CD4-positive, alpha-beta T cell (primary cell): ENCODE data around the gene FIG4. TPM values are rescaled to one million over a fixed set of nuclear protein-coding genes. Genes with fewer than 3 reads are reported as not detected.
"Not testable (repeated sequence)": the region's sequence is repeated elsewhere in the genome, so short reads cannot be mapped to it uniquely, and the experiment has no call there.

ENCODE experiments used
- ATAC-seq: fragments of 200-7000 bp; cut with Tn5 transposase; one replicate; pipeline ENCODE4 v1.10.0; 2022; ENCODE audit warnings: mild to moderate bottlenecking; ENCODE audit not compliant: poor library complexity
- CTCF ChIA-PET: fragments of 350-600 bp; sonication (Branson Sonifier 250); formaldehyde crosslinking; loops from one replicate; lab custom pipeline; 2021; ENCODE audit warnings: antibody characterized with exemption, inconsistent platforms; lab: Charles Lee
- POLR2A ChIA-PET: fragments of 350-600 bp; sonication (Branson Sonifier 250); formaldehyde crosslinking; loops from one replicate; lab custom pipeline; 2021; ENCODE audit warnings: antibody characterized with exemption, inconsistent platforms; lab: Charles Lee
- DNase-seq, 14 experiments: peaks; one replicate each; pipeline ENCODE4 v3.0.0-alpha.2; 2013 to 2020; ENCODE audit warnings: mixed read lengths in 2 of 14
- H3K27ac ChIP-seq, 2 donors: one replicate each; pipeline versions ENCODE4 v1.5.1 to v1.7.0; 2013; ENCODE audit warnings: low read length in 2 of 2, low read depth in 1 of 2, mild to moderate bottlenecking in 1 of 2
- H3K27me3 ChIP-seq, 2 experiments: 1 replicate in 1 of 2; 2 replicates in 1 of 2; pipeline versions ENCODE4 v1.6.1 to v1.7.0; 2013; ENCODE audit warnings: low read length in 2 of 2, control low read depth in 1 of 2, mild to moderate bottlenecking in 1 of 2, moderate library complexity in 1 of 2; ENCODE audit not compliant: insufficient read depth in 2 of 2, control insufficient read depth in 1 of 2
- H3K36me3 ChIP-seq: one replicate; pipeline ENCODE4 v1.6.1; 2013; ENCODE audit warnings: low read length, control low read depth; ENCODE audit not compliant: insufficient read depth
- H3K4me1 ChIP-seq: one replicate; pipeline ENCODE4 v1.6.1; 2013; ENCODE audit warnings: low read length, control low read depth; ENCODE audit not compliant: insufficient read depth
- H3K4me3 ChIP-seq: one replicate; pipeline ENCODE4 v1.5.1; 2013; ENCODE audit warnings: mild to moderate bottlenecking, low read length, moderate library complexity
- H3K9me3 ChIP-seq, 2 experiments: 1 replicate in 1 of 2; 2 replicates in 1 of 2; pipeline versions ENCODE4 v1.6.1 to v1.7.0; 2013; ENCODE audit warnings: low read length in 2 of 2, mild to moderate bottlenecking in 2 of 2, control low read depth in 1 of 2, moderate library complexity in 1 of 2; ENCODE audit not compliant: control insufficient read depth in 1 of 2, insufficient read depth in 1 of 2
- H3K27ac Mint-ChIP-seq: one replicate; pipeline ENCODE4 v1.8.0; 2020; ENCODE audit warnings: mixed read lengths
- H3K27me3 Mint-ChIP-seq: one replicate; pipeline ENCODE4 v1.8.0; 2021; ENCODE audit warnings: mixed read lengths
- H3K36me3 Mint-ChIP-seq: one replicate; pipeline ENCODE4 v1.8.0; 2021; ENCODE audit warnings: low read depth, mixed read lengths
- H3K4me1 Mint-ChIP-seq: one replicate; pipeline ENCODE4 v1.8.0; 2021; ENCODE audit warnings: low read depth, mixed read lengths
- H3K4me3 Mint-ChIP-seq: one replicate; pipeline ENCODE4 v1.8.0; 2020; ENCODE audit warnings: mild to moderate bottlenecking, mixed read lengths
- H3K9me3 Mint-ChIP-seq: one replicate; pipeline ENCODE4 v1.8.0; 2020; ENCODE audit warnings: mixed read lengths
- intact Hi-C, 2 experiments: fragments of 100-400 bp; cut with DNase I in 1 of 2; cut with micrococcal nuclease in 1 of 2; formaldehyde crosslinking; loops; one replicate each; pipeline versions ENCODE4 v1.15.1 to v1.9.0; 2023 to 2025; cut with DNase I, micrococcal nuclease
- total RNA-seq, 174 experiments: library from RNA in 2 of 174; stranded (reverse) in 2 of 174; gene quantifications; one replicate each; pipeline ENCODE4 v1.2.3 and lab custom pipeline; 2021 to 2026
- TF ChIP-seq, protein P1 (sequence below): fragments of 200-600 bp; IDR thresholded peaks from one replicate; pipeline ENCODE4 v1.8.0; 2022; ENCODE audit warnings: antibody characterized with exemption, mild to moderate bottlenecking

Gene FIG4
- total RNA-seq, 2 experiments from 2014 or later, result 3.3 to 4.0 TPM

DNA sequence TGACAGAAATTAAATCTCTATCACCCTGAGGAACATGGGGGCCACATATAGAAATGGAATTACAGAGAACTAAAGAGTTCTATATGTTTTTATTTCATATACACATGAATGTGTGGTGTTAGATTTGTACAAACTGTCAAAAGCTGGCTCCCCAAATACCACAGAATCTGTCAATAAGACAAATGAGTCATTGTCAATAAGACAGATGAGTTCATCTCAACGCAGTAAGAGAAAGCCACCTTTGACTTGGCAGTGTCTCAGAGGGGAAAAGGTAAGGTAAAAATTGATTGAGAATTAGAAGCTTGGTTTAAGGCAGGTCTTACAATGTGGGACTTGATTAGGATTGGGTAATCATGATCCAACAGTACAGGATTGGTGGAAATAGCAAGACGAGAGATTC, 162.9 kb downstream of the FIG4 start:
- H3K4me3 ChIP-seq, result no peak overlapping the region
- CTCF ChIA-PET, result no interaction called here
- intact Hi-C loops, result no loop called here
- no peaks in the 10 kb centered on the region for H3K27me3 Mint-ChIP-seq
- no peaks in the 10 kb centered on the region for H3K27me3 ChIP-seq
- H3K4me1 ChIP-seq, result no peaks in the 10 kb centered on the region
- H3K27ac ChIP-seq, result no peak overlapping the region
- H3K9me3 ChIP-seq, result no peaks in the 10 kb centered on the region
- no peak overlapping the region for H3K4me3 Mint-ChIP-seq
- no peak for DNase-seq
- H3K36me3 ChIP-seq, result no peaks in the 10 kb centered on the region
- no peaks in the 10 kb centered on the region for H3K36me3 Mint-ChIP-seq
- TF ChIP-seq, protein P1, sequence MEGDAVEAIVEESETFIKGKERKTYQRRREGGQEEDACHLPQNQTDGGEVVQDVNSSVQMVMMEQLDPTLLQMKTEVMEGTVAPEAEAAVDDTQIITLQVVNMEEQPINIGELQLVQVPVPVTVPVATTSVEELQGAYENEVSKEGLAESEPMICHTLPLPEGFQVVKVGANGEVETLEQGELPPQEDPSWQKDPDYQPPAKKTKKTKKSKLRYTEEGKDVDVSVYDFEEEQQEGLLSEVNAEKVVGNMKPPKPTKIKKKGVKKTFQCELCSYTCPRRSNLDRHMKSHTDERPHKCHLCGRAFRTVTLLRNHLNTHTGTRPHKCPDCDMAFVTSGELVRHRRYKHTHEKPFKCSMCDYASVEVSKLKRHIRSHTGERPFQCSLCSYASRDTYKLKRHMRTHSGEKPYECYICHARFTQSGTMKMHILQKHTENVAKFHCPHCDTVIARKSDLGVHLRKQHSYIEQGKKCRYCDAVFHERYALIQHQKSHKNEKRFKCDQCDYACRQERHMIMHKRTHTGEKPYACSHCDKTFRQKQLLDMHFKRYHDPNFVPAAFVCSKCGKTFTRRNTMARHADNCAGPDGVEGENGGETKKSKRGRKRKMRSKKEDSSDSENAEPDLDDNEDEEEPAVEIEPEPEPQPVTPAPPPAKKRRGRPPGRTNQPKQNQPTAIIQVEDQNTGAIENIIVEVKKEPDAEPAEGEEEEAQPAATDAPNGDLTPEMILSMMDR, result no peak
- no peak overlapping the region for H3K27ac Mint-ChIP-seq
- no peaks in the 10 kb centered on the region for H3K4me1 Mint-ChIP-seq
- POLR2A ChIA-PET, result no interaction called here
- no peak for ATAC-seq
- no peaks in the 10 kb centered on the region for H3K9me3 Mint-ChIP-seq

DNA sequence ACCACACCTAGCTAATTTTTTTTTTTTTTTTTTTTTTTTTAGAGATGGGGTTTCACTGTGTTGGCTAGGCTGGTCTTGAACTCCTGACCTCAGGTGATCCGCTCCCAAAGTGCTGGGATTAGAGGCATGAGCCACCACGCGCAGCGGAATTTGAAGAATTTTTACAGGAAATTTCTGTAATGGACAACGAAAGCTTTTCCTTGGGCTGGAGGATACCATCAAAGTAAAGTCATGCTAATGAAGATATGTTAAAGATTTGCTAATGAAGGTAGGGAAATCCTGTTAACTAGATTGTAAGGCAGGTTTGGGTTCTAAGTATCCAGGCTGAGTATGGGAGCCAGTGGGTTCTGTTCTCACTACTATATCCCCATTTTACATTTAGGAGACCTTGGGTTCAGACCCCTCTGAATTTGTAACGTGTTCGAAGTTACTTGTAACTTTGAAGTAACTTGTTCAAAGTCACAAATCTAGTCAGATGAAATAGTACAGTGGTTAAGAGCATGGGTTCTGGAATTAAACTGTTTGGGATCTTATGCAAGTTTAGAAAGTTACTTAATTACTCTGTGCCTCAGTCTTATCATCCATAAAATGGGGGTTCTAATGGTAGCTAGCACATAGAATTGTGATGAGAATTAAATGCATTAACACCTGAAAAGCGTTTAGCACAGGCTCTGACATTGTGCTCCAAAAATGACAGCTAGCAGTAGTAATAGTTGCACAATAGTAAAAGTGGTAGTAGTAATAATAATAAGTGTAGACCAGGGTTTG, 163.6 kb downstream of the FIG4 start:
- ChIA-PET CTCF (no interaction called here), POLR2A (no interaction called here)
- Histone ChIP-seq H3K4me1 (no peaks in the 10 kb centered on the region), H3K4me3 (no peak overlapping the region), H3K9me3 (no peaks in the 10 kb centered on the region), H3K27ac (no peak overlapping the region), H3K36me3 (no peaks in the 10 kb centered on the region), H3K27me3 (no peaks in the 10 kb centered on the region)
- Mint-ChIP-seq H3K4me3 (no peak overlapping the region), H3K4me1 (no peaks in the 10 kb centered on the region), H3K36me3 (no peaks in the 10 kb centered on the region), H3K27me3 (no peaks in the 10 kb centered on the region), H3K27ac (no peak overlapping the region), H3K9me3 (no peaks in the 10 kb centered on the region)
- DNase-seq (no peak), ATAC-seq (no peak)
- TF ChIP-seq, protein P1, result no peak
- intact Hi-C loops, result no loop called here

DNA sequence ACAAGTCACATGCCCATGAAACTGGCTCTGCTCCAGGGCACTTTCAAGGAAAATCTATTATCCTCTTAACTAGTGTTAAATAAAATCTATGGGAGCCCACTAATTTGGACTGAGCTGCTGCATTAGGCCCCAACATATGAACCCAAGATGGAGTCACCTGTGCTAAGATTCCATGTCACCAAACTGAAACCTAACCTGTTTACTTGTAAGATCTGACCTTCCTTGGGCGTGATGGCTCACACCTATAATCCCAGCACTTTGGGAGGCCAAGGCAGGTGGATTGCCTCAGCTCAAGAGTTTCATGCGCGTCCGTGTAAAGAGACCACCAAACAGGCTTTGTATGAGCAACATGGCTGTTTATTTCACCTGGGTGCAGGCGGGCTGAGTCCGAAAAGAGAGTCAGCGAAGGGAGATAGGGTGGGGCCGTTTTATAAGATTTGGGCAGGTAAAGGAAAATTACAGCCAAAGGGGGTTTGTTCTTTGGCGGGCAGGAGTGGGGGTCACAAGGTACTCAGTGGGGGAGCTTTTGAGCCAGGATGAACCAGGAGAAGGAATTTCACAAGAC, 164.5 kb downstream of the FIG4 start:
- ATAC-seq, H3K4me3 ChIP-seq, H3K27me3 ChIP-seq, H3K36me3 Mint-ChIP-seq, H3K4me1 Mint-ChIP-seq, DNase-seq, H3K9me3 ChIP-seq, H3K4me1 ChIP-seq, POLR2A ChIA-PET, H3K36me3 ChIP-seq, H3K27me3 Mint-ChIP-seq, H3K9me3 Mint-ChIP-seq, H3K27ac ChIP-seq, H3K4me3 Mint-ChIP-seq, intact Hi-C loops, H3K27ac Mint-ChIP-seq, CTCF ChIA-PET: not testable (repeated sequence)
